Measurements from ENCODE around the gene SDCCAG8.

The SDCCAG8 gene

GRCh38 chr1:243438815-243439214 lies 183.0 kb downstream of the SDCCAG8 start:
- no peak for DNase-seq (ENCODE audit: low read depth)
- no peak for TF ChIP-seq CTCF (IDR thresholded peaks at IDR 0.05; ENCODE audit: control insufficient read depth, insufficient read depth, low read depth, low read length, missing control alignments)
- H3K4me3 ChIP-seq (ENCODE audit: control insufficient read depth, low read depth, low read length), result no peak overlapping the region

- no peak for TF ChIP-seq CTCF (IDR thresholded peaks at IDR 0.05; ENCODE audit: control insufficient read depth, insufficient read depth, low read depth, low read length, missing control alignments)
- H3K4me3 ChIP-seq (ENCODE audit: control insufficient read depth, low read depth, low read length), result no peak overlapping the region
- DNase-seq (ENCODE audit: low read depth), result no peak
These were observed 184.6 kb downstream of the SDCCAG8 start for GRCh38 chr1:243440406-243440805.

- H3K4me3 ChIP-seq (ENCODE audit: control insufficient read depth, low read depth, low read length), result no peak overlapping the region
- TF ChIP-seq CTCF (IDR thresholded peaks at IDR 0.05; ENCODE audit: control insufficient read depth, insufficient read depth, low read depth, low read length, missing control alignments), result no peak
- DNase-seq (ENCODE audit: low read depth), result no peak
These were observed 185.8 kb downstream of the SDCCAG8 start for GRCh38 chr1:243441601-243442000.

- no peak overlapping the region for H3K4me3 ChIP-seq (ENCODE audit: control insufficient read depth, low read depth, low read length)
- DNase-seq (ENCODE audit: low read depth), result no peak
- no peak for TF ChIP-seq CTCF (IDR thresholded peaks at IDR 0.05; ENCODE audit: control insufficient read depth, insufficient read depth, low read depth, low read length, missing control alignments)
These were observed 187.7 kb downstream of the SDCCAG8 start for GRCh38 chr1:243443557-243443956.

- H3K4me3 ChIP-seq (ENCODE audit: control insufficient read depth, low read depth, low read length), result no peak overlapping the region
- DNase-seq (ENCODE audit: low read depth), result peak; percentile 38
- no peak for TF ChIP-seq CTCF (IDR thresholded peaks at IDR 0.05; ENCODE audit: control insufficient read depth, insufficient read depth, low read depth, low read length, missing control alignments)
These were observed 191.5 kb downstream of the SDCCAG8 start for GRCh38 chr1:243447347-243447746.

- no peak overlapping the region for H3K4me3 ChIP-seq (ENCODE audit: control insufficient read depth, low read depth, low read length)
- no peak for DNase-seq (ENCODE audit: low read depth)
- TF ChIP-seq CTCF (IDR thresholded peaks at IDR 0.05; ENCODE audit: control insufficient read depth, insufficient read depth, low read depth, low read length, missing control alignments), result no peak
These were observed 192.0 kb downstream of the SDCCAG8 start for GRCh38 chr1:243447844-243448243.

GRCh38 chr1:243449373-243449772 lies 193.5 kb downstream of the SDCCAG8 start:
- TF ChIP-seq CTCF (IDR thresholded peaks at IDR 0.05; ENCODE audit: control insufficient read depth, insufficient read depth, low read depth, low read length, missing control alignments), result no peak
- no peak for DNase-seq (ENCODE audit: low read depth)

More at GRCh38 chr1:243449373-243449772, 193.5 kb downstream of the SDCCAG8 start:
- H3K4me3 ChIP-seq (ENCODE audit: control insufficient read depth, low read depth, low read length), result no peak overlapping the region
